GM18520 (cell line): ENCODE measurements around the gene LENEP.
"Not testable (repeated sequence)": the region's sequence is repeated elsewhere in the genome, so short reads cannot be mapped to it uniquely, and the experiment has no call there.

Experiments used
- ATAC-seq: cut with Tn5 transposase; IDR thresholded peaks from one replicate; pipeline ENCODE4 v1.9.1; 2021; ENCODE audit not compliant: unreplicated experiment

LENEP gene

GRCh38 chr1:154974808-154975408 is 18.5 kb upstream of the LENEP start:
- peak; percentile 29 for ATAC-seq

GRCh38 chr1:154975409-154976059 is 17.9 kb upstream of the LENEP start:
- no peak for ATAC-seq

GRCh38 chr1:154977762-154978161 is 15.6 kb upstream of the LENEP start:
- ATAC-seq, result not testable (repeated sequence)

- no peak for ATAC-seq
Measured at GRCh38 chr1:154978360-154978759, 15.0 kb upstream of the LENEP start.

- no peak for ATAC-seq
Measured at GRCh38 chr1:154982341-154982740, 11.0 kb upstream of the LENEP start.

GRCh38 chr1:154982897-154983648 is 10.3 kb upstream of the LENEP start, which contains the start of gene FLAD1:
Gene FLAD1 (plus strand): TSS chr1:154983344. CDS start chr1:154983695, 351 bp downstream.
- ATAC-seq, result peak; percentile 99

- no peak for ATAC-seq
Measured at GRCh38 chr1:154983776-154984466, 9.5 kb upstream of the LENEP start.

- not testable (repeated sequence) for ATAC-seq
Measured at GRCh38 chr1:154986736-154987135, 6.7 kb upstream of the LENEP start.

- ATAC-seq, result no peak
Measured at GRCh38 chr1:154987326-154987725, 6.1 kb upstream of the LENEP start.

- ATAC-seq, result no peak
Measured at GRCh38 chr1:154988058-154988954, 5.1 kb upstream of the LENEP start.

GRCh38 chr1:154989195-154989860 is 4.1 kb upstream of the LENEP start:
- no peak for ATAC-seq

GRCh38 chr1:154990276-154990675 is 3.1 kb upstream of the LENEP start:
- ATAC-seq, result no peak

GRCh38 chr1:154992721-154993571 is 440 bp upstream of the LENEP start:
- no peak for ATAC-seq

- no peak for ATAC-seq
Measured at GRCh38 chr1:154994269-154994587, 842 bp downstream of the LENEP start.

GRCh38 chr1:154994591-154994990 is 1.2 kb downstream of the LENEP start:
- no peak for ATAC-seq

- not testable (repeated sequence) for ATAC-seq
Measured at GRCh38 chr1:154995301-154995983, 2.1 kb downstream of the LENEP start.

GRCh38 chr1:154996966-154997701 is 3.7 kb downstream of the LENEP start:
- ATAC-seq, result no peak
